ENCODE results near the gene GJD4.

GJD4 gene

GRCh38 chr10:35639021-35639727, 34.0 kb downstream of the GJD4 start:
- Histone ChIP-seq H3K9me3 (ENCODE audit: control insufficient read depth, insufficient read depth, low read length) (no peaks in the 10 kb centered on the region), H3K36me3 (ENCODE audit: control insufficient read depth, insufficient read depth, low read length) (no peaks in the 10 kb centered on the region), H3K4me3 (ENCODE audit: low read length) (peak overlapping the region; percentile 27; the same call in 1 of the 2 replicates), H3K27ac (ENCODE audit: low read length) (no peak overlapping the region), H3K27me3 (ENCODE audit: control insufficient read depth, insufficient read depth, low read length) (peaks cover 2% of the 10 kb centered on the region; the same call in 1 of the 2 replicates), H3K4me1 (ENCODE audit: control insufficient read depth, insufficient read depth, low read length) (peaks cover 2% of the 10 kb centered on the region)
- WGBS (ENCODE audit: insufficient coverage, insufficient read length), result no CpG with 5 or more reads among the region's 57 CpGs
- DNase-seq (ENCODE audit: low read depth, low spot score), result no peak

- Histone ChIP-seq H3K36me3 (ENCODE audit: control insufficient read depth, insufficient read depth, low read length) (no peaks in the 10 kb centered on the region), H3K27me3 (ENCODE audit: control insufficient read depth, insufficient read depth, low read length) (peaks cover 2% of the 10 kb centered on the region; the same call in 1 of the 2 replicates), H3K9me3 (ENCODE audit: control insufficient read depth, insufficient read depth, low read length) (no peaks in the 10 kb centered on the region), H3K4me3 (ENCODE audit: low read length) (peak overlapping the region; percentile 5; the same call in 1 of the 2 replicates), H3K4me1 (ENCODE audit: control insufficient read depth, insufficient read depth, low read length) (peaks cover 2% of the 10 kb centered on the region), H3K27ac (ENCODE audit: low read length) (no peak overlapping the region)
- no CpG with 5 or more reads among the region's 83 CpGs for WGBS (ENCODE audit: insufficient coverage, insufficient read length)
- DNase-seq (ENCODE audit: low read depth, low spot score), result no peak
Observed at GRCh38 chr10:35639728-35640401, 34.7 kb downstream of the GJD4 start.

DNA sequence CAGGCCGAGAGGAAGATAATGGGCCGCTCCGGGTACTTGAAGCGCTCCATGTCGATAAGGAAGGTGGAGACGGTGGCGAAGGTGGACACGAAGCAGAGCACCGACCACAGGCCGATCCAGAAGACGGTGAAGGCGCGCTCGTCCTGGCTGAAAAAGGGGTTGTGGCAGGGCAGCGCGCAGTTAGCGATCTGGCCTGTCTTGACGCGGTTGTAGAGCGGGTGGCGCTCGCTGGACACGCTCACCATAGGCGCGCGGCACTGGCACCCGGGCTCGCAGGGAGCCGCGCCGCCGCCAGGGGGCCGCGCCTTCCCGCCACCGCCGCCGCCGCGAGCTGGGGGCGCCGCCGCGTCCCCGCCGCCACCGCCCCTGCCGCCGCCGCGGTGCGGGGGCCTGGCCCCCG, 35.3 kb downstream of the GJD4 start:
- no CpG with 5 or more reads among the region's 53 CpGs for WGBS (ENCODE audit: insufficient coverage, insufficient read length)

GRCh38 chr10:35640951-35641675, 36.0 kb downstream of the GJD4 start:
- H3K4me3 ChIP-seq (ENCODE audit: low read length), result peak overlapping the region; percentile 84
- DNase-seq (ENCODE audit: low read depth, low spot score), result no peak
- peaks cover 2% of the 10 kb centered on the region; the same call in 1 of the 2 replicates for H3K27me3 ChIP-seq (ENCODE audit: control insufficient read depth, insufficient read depth, low read length)

More for the DNA sequence above, 35.3 kb downstream of the GJD4 start:
- peak overlapping the region; percentile 28; the same call in 1 of the 2 replicates for H3K4me3 ChIP-seq (ENCODE audit: low read length)
- peaks cover 2% of the 10 kb centered on the region; the same call in 1 of the 2 replicates for H3K27me3 ChIP-seq (ENCODE audit: control insufficient read depth, insufficient read depth, low read length)
- H3K36me3 ChIP-seq (ENCODE audit: control insufficient read depth, insufficient read depth, low read length), result no peaks in the 10 kb centered on the region
- H3K9me3 ChIP-seq (ENCODE audit: control insufficient read depth, insufficient read depth, low read length), result no peaks in the 10 kb centered on the region
- no peak overlapping the region for H3K27ac ChIP-seq (ENCODE audit: low read length)
- H3K4me1 ChIP-seq (ENCODE audit: control insufficient read depth, insufficient read depth, low read length), result peaks cover 2% of the 10 kb centered on the region
- DNase-seq (ENCODE audit: low read depth, low spot score), result no peak

DNA sequence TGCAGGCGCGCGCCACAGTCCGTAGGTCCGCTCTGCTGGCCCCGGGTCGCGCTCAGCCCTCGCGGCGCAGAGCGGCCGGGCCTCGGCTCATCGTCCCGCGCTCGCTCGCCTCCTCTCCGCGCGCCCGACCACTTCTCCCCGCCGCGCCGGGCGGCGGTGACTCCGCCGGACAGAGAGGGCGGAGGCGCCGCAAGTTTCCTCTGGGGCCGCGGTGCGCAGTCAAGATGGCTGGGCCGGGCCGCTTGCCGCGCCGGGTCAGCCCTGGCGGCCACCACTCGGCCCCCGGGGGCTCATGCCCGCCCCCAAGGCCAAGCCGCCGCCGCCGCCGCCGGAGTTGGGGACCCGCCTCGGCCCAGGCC, 36.5 kb downstream of the GJD4 start:
- Histone ChIP-seq H3K9me3 (ENCODE audit: control insufficient read depth, insufficient read depth, low read length) (no peaks in the 10 kb centered on the region), H3K27me3 (ENCODE audit: control insufficient read depth, insufficient read depth, low read length) (peaks cover 2% of the 10 kb centered on the region; the same call in 1 of the 2 replicates), H3K4me1 (ENCODE audit: control insufficient read depth, insufficient read depth, low read length) (peaks cover 2% of the 10 kb centered on the region), H3K4me3 (ENCODE audit: low read length) (peak overlapping the region; percentile 84; the same call in 1 of the 2 replicates), H3K36me3 (ENCODE audit: control insufficient read depth, insufficient read depth, low read length) (no peaks in the 10 kb centered on the region), H3K27ac (ENCODE audit: low read length) (no peak overlapping the region)
- WGBS (ENCODE audit: insufficient coverage, insufficient read length), result no CpG with 5 or more reads among the region's 54 CpGs
- no peak for DNase-seq (ENCODE audit: low read depth, low spot score)

More at GRCh38 chr10:35640951-35641675, 36.0 kb downstream of the GJD4 start:
- no CpG with 5 or more reads among the region's 72 CpGs for WGBS (ENCODE audit: insufficient coverage, insufficient read length)
- H3K9me3 ChIP-seq (ENCODE audit: control insufficient read depth, insufficient read depth, low read length), result no peaks in the 10 kb centered on the region
- peaks cover 2% of the 10 kb centered on the region for H3K4me1 ChIP-seq (ENCODE audit: control insufficient read depth, insufficient read depth, low read length)
- no peak overlapping the region for H3K27ac ChIP-seq (ENCODE audit: low read length)
- H3K36me3 ChIP-seq (ENCODE audit: control insufficient read depth, insufficient read depth, low read length), result no peaks in the 10 kb centered on the region

- no peak for DNase-seq (ENCODE audit: low read depth, low spot score)
- peaks cover 2% of the 10 kb centered on the region for H3K4me1 ChIP-seq (ENCODE audit: control insufficient read depth, insufficient read depth, low read length)
- no peaks in the 10 kb centered on the region for H3K9me3 ChIP-seq (ENCODE audit: control insufficient read depth, insufficient read depth, low read length)
- H3K27ac ChIP-seq (ENCODE audit: low read length), result no peak within 1 kb of the TSS
- WGBS (ENCODE audit: insufficient coverage, insufficient read length), result no CpG with 5 or more reads among the region's 80 CpGs
- no peaks in the 10 kb centered on the region for H3K36me3 ChIP-seq (ENCODE audit: control insufficient read depth, insufficient read depth, low read length)
- peaks cover 2% of the 10 kb centered on the region; the same call in 1 of the 2 replicates for H3K27me3 ChIP-seq (ENCODE audit: control insufficient read depth, insufficient read depth, low read length)
- peak within 1 kb of the TSS; percentile 84 for H3K4me3 ChIP-seq (ENCODE audit: low read length)
Observed at GRCh38 chr10:35642035-35642792, 37.1 kb downstream of the GJD4 start, which contains the start of gene FZD8. FZD8 (minus strand) TSS chr10:35642296; CDS start chr10:35641429, 867 bp downstream.

DNA sequence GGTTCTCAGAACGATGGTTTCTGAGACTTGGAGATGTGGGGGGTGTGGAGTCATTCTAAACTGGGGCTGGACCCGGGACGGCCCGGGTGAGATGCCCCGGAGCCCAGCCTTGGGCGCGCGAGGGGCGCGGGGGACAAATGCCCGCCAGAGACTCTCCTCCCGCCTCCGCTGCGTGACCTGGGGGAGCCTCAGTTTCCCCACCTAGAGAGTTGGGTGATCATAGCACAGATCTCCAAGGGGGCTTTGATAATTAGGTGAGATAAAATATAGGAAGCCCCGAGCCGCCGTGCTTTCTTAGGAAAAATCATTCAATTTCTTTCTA, 37.6 kb downstream of the GJD4 start:
- Histone ChIP-seq H3K27ac (ENCODE audit: low read length) (no peak overlapping the region), H3K9me3 (ENCODE audit: control insufficient read depth, insufficient read depth, low read length) (no peaks in the 10 kb centered on the region), H3K36me3 (ENCODE audit: control insufficient read depth, insufficient read depth, low read length) (no peaks in the 10 kb centered on the region), H3K4me1 (ENCODE audit: control insufficient read depth, insufficient read depth, low read length) (peaks cover 2% of the 10 kb centered on the region), H3K27me3 (ENCODE audit: control insufficient read depth, insufficient read depth, low read length) (peaks cover 2% of the 10 kb centered on the region; the same call in 1 of the 2 replicates), H3K4me3 (ENCODE audit: low read length) (peak overlapping the region; percentile 84; the same call in 1 of the 2 replicates)
- DNase-seq (ENCODE audit: low read depth, low spot score), result no peak
- no CpG with 5 or more reads among the region's 17 CpGs for whole genome bisulfite sequencing (ENCODE audit: insufficient coverage, insufficient read length)

- Histone ChIP-seq H3K4me1 (ENCODE audit: control insufficient read depth, insufficient read depth, low read length) (peaks cover 2% of the 10 kb centered on the region), H3K9me3 (ENCODE audit: control insufficient read depth, insufficient read depth, low read length) (no peaks in the 10 kb centered on the region), H3K4me3 (ENCODE audit: low read length) (peak overlapping the region; percentile 84; the same call in 1 of the 2 replicates), H3K27me3 (ENCODE audit: control insufficient read depth, insufficient read depth, low read length) (peaks cover 2% of the 10 kb centered on the region; the same call in 1 of the 2 replicates), H3K27ac (ENCODE audit: low read length) (no peak overlapping the region), H3K36me3 (ENCODE audit: control insufficient read depth, insufficient read depth, low read length) (no peaks in the 10 kb centered on the region)
- WGBS (ENCODE audit: insufficient coverage, insufficient read length), result no CpG with 5 or more reads among the region's 42 CpGs
- no peak for DNase-seq (ENCODE audit: low read depth, low spot score)
Observed at GRCh38 chr10:35643151-35644049, 38.3 kb downstream of the GJD4 start.
